Mucosa of gallbladder (tissue), 1 donor: Measurements from ENCODE around the gene NBPF3. TPM values are rescaled to one million over a fixed set of nuclear protein-coding genes. Genes with fewer than 3 reads are reported as not detected.

Experiments
- DNase-seq: peaks from one replicate; pipeline ENCODE4 v3.0.0-alpha.2; 2020; ENCODE audit warnings: low spot score
- total RNA-seq: library from RNA; stranded (reverse); gene quantifications from one replicate; pipeline ENCODE4 v1.2.1, GENCODE V29; 2021
- donor health status: DM: no; HTN: no; CAD: no.

The NBPF3 gene
- total RNA-seq, 1 donor from 2014 or later: 16.4 TPM

GRCh38 chr1:21494196-21494595 lies 54.3 kb downstream of the NBPF3 start:
- DNase-seq: no peak

- DNase-seq: no peak
Observed at GRCh38 chr1:21495225-21495820, 55.4 kb downstream of the NBPF3 start.

- DNase-seq: no peak
Observed at GRCh38 chr1:21496063-21496462, 56.1 kb downstream of the NBPF3 start.

- DNase-seq: no peak
Observed at GRCh38 chr1:21496886-21497285, 56.9 kb downstream of the NBPF3 start.

- no peak for DNase-seq
Observed at GRCh38 chr1:21497466-21498061, 57.6 kb downstream of the NBPF3 start.

GRCh38 chr1:21499283-21499950 lies 59.5 kb downstream of the NBPF3 start:
- no peak for DNase-seq

- no peak for DNase-seq
Observed at GRCh38 chr1:21503706-21504377, 63.9 kb downstream of the NBPF3 start.

GRCh38 chr1:21506804-21507203 lies 66.9 kb downstream of the NBPF3 start:
- no peak for DNase-seq

GRCh38 chr1:21507511-21508270 lies 67.8 kb downstream of the NBPF3 start:
- no peak for DNase-seq

- DNase-seq: peak; percentile 34
Observed at GRCh38 chr1:21508580-21509350, 68.8 kb downstream of the NBPF3 start.

- no peak for DNase-seq
Observed at GRCh38 chr1:21509351-21510112, 69.6 kb downstream of the NBPF3 start, which contains the start of gene ALPL. Gene ALPL (plus strand): TSS chr1:21509423. CDS start chr1:21554082, 44,659 bp downstream.

- no peak for DNase-seq
Observed at GRCh38 chr1:21510113-21510493, 70.2 kb downstream of the NBPF3 start.

- no peak for DNase-seq
Observed at GRCh38 chr1:21510885-21511578, 71.1 kb downstream of the NBPF3 start.

GRCh38 chr1:21511579-21512522 lies 71.9 kb downstream of the NBPF3 start:
- DNase-seq: peak; percentile 66

- DNase-seq: no peak
Observed at GRCh38 chr1:21514245-21514644, 74.3 kb downstream of the NBPF3 start.

- DNase-seq: no peak
Observed at GRCh38 chr1:21517161-21517589, 77.2 kb downstream of the NBPF3 start.

- no peak for DNase-seq
Observed at GRCh38 chr1:21517660-21518480, 77.9 kb downstream of the NBPF3 start.
